Cardiac septum (tissue), 1 donor: Measurements from ENCODE around the gene RNMT. TPM values are rescaled to one million over a fixed set of nuclear protein-coding genes. Genes with fewer than 3 reads are reported as not detected.

ENCODE experiments used
- DNase-seq: peaks from one replicate; pipeline ENCODE4 v3.0.0-alpha.2; 2020; ENCODE audit warnings: low spot score
- intact Hi-C: fragments of 100-400 bp; cut with DNase I; formaldehyde crosslinking; loops from one replicate; pipeline ENCODE4 v1.14.0; 2022
- total RNA-seq: library from RNA; stranded (reverse); fragmentation: NEBNext Ultra II Directional; extraction: Animal tissue kit (Norgen Biotek cat#: 25700); gene quantifications from one replicate; pipeline ENCODE4 v1.2.1, GENCODE V29; 2021
- donor health status: DM: no; HTN: no; CAD: no.

The RNMT gene
- total RNA-seq, 1 donor from 2014 or later: 27.0 TPM

GRCh38 chr18:13804305-13804704 lies 77.8 kb downstream of the RNMT start:
- no peak for DNase-seq
- intact Hi-C loops: loop anchor here (5.0 kb wide), 1 partner anchor 252 kb away; no protein-coding TSS in a partner anchor

DNA sequence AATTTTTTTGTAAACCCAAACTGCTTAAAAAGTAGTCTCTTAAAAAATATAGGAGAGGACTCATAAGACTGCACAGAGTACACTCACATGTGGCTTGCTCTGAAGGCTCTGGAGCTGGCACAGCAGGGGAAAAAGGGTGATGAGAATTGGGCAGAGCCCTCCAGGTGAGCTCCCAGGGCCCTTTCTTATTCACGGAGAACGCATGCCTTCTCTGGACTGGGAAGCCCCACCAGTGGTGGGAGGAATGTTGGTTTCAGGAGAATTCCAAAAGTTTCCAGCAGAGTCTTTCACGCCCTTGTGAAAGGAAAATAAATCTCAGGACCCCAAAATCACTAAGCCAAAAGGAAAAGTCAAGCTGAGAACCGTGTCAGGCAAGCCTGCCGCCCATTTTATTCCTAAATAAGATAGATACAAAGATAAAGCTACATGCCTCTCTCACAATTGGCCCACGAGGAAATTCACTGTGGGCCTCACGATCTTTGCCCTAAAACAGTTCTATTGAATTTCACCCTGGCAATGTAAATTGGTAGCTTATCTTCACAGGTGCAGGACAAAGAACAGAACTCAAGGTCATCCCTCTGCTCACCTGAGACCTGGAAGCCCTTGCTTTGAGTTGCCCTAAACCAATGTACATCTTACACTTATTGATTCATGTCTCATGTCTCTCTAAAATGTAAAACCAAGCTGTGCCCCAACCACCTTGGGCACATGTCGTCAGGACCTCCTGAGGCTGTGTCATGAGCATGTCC lies 82.0 kb downstream of the RNMT start:
- DNase-seq: no peak
- intact Hi-C loops: no loop called here

DNA sequence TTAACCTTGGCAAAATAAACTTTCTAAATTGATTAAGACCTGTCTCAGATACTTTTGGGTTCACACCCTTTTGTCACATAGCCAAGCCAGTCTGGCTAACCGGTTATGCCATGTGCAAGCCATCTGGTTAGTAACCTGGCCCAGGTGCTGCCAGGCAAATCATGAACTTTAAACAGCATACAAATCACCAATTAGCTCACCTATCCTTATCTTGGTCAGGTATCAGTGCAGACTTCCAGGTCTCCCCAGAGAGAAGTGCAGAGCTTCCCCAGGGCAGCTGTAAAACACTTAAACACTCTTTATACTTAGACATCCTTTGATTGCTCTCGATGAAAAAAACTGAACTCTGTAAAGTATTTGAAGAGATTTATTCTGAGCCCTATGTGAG lies 82.6 kb downstream of the RNMT start:
- DNase-seq: no peak
- intact Hi-C loops: no loop called here

DNA sequence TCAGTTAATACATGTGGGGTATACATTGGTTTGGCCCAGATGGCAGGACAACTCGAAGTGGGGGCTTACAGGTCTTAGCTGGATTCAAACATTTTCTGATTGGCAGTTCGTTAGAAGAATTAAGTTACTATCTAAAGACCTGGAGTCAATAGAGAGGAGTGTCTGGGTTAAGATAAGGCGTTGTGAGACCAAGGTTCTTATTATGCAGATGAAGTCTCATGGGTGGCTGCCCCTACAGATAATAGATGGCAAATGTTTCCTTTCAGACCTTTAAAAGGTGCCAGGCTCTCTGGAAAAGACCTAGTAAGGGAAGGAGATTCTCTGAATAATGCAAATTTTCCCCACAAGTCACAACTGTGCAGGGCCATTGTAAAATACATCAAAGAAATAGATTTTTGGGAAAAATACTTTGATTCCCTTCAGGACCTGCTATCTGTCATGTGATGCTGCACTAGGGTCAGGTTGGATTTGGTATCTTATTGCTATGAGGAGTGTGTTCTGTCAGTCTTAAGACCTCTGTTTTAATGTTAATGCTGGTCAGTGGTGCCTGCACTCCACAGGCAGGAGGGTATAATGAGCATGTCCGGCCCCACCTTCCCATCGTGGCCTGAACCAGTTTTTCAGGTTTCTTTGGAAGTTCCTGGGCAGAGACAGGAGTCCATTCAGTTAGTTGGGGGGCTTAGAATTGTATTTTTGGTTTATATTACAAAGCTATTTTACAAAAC lies 83.2 kb downstream of the RNMT start:
- intact Hi-C loops: no loop called here

GRCh38 chr18:13810950-13811485 lies 84.5 kb downstream of the RNMT start:
- no peak for DNase-seq
- intact Hi-C loops: no loop called here

More for the DNA sequence above, 83.2 kb downstream of the RNMT start:
- DNase-seq: no peak

DNA sequence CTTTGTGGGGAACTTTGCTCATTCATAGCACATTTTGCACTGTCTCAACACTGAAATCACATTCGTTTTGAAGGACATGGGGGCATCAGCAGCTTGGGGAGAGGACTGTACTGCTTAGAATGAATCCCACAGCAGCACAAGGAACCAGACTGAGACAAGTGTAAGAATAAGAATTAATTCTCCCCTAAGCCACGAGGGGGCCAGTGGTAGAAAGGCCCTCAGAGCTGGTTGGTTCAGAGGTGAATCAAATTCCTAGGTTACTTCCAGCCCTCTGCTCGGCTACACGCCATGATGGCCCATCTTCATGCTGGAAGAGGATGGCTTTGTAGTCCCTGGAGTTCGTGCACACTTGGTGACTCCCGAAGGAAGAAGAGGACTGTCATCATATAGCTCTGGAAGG lies 85.5 kb downstream of the RNMT start:
- intact Hi-C loops: no loop called here
- no peak for DNase-seq

DNA sequence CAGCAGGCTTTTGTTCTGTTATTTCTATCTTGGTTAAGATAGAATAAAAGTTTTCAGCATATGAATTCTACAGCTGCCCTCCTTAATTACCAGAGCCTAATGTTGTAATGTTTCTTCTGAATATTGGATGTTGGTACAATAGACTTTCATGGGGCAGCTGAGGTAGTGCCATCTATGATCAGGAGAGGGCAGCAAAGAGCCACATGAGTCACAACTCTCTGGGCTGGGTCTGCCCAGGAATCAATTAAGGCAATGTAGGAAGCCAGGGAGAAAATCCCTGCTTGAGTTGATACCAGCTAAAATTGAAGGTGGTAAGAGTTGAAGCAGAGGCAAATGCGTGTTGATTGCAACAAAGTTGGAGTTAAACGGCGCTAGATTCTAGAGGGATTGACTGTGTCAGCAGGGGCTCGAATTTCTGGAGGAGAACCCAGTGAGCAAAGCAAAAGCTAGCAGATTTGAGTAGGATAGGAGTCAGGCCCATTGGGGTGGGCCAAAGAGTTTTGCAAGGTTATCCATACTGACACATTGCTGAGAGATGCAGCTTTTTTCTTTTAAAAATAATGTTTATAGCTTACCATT lies 86.9 kb downstream of the RNMT start:
- DNase-seq: no peak
- intact Hi-C loops: no loop called here

Other genes with a start within 250 kb of the RNMT start
- 48.4 TPM for gene FAM210A, start 115 bp upstream of the RNMT start, total RNA-seq
- gene MC5R, start 97.5 kb downstream of the RNMT start, total RNA-seq: not detected
- gene MC2R, start 188.9 kb downstream of the RNMT start, total RNA-seq: not detected